GM21447 (cell line): Measurements from ENCODE around the gene OR51L1.

Source experiments
- ATAC-seq: cut with Tn5 transposase; IDR thresholded peaks from one replicate; pipeline ENCODE4 v1.9.1; 2021; ENCODE audit not compliant: unreplicated experiment

Gene OR51L1

GRCh38 chr11:5046754-5047330, 52.2 kb downstream of the OR51L1 start:
- ATAC-seq: no peak
